Breast epithelium (tissue), 4 donors: ENCODE data around the gene DCK. TPM values are rescaled to one million over a fixed set of nuclear protein-coding genes. Genes with fewer than 3 reads are reported as not detected.
"Not testable (repeated sequence)": the region's sequence is repeated elsewhere in the genome, so short reads cannot be mapped to it uniquely, and the experiment has no call there.

Source experiments
- DNase-seq, 2 donors: peaks; one replicate each; pipeline ENCODE4 v3.0.0-alpha.2; 2019; ENCODE audit warnings: low spot score in 2 of 2
- H3K27ac ChIP-seq, 2 donors: fragments of 200-600 bp; sonication (generic) in 1 of 2; one replicate each; pipeline ENCODE4 v1.5.1; 2016 to 2019; ENCODE audit warnings: mild to moderate bottlenecking in 1 of 2
- H3K27me3 ChIP-seq, 2 donors: fragments of 200-600 bp; sonication (generic) in 1 of 2; one replicate each; pipeline versions ENCODE4 v1.5.1 to v1.6.0; 2017 to 2019; ENCODE audit warnings: control low read depth in 1 of 2, mild to moderate bottlenecking in 1 of 2
- H3K36me3 ChIP-seq: fragments of 200-600 bp; one replicate; pipeline ENCODE4 v1.5.1; 2019
- H3K4me1 ChIP-seq, 2 donors: fragments of 200-600 bp; sonication (generic); one replicate each; pipeline ENCODE4 v1.5.1; 2016 to 2019; ENCODE audit warnings: control low read depth in 1 of 2
- H3K4me3 ChIP-seq, 3 donors: fragments of 200-600 bp; sonication (generic); 1 replicate in 2 of 3; 2 replicates in 1 of 3; pipeline ENCODE4 v1.5.1; 2016 to 2019; ENCODE audit warnings: mild to moderate bottlenecking in 3 of 3, moderate library complexity in 2 of 3
- H3K9me3 ChIP-seq, 2 donors: fragments of 200-600 bp; sonication (generic) in 1 of 2; one replicate each; pipeline ENCODE4 v1.5.1; 2016 to 2019; ENCODE audit warnings: control low read depth in 1 of 2
- POLR2A ChIP-seq: fragments of 450-650 bp; IDR thresholded peaks from one replicate; pipeline ENCODE4 v1.6.1; 2016; ENCODE audit warnings: antibody characterized with exemption, mild to moderate bottlenecking, moderate library complexity
- POLR2AphosphoS5 ChIP-seq, 3 donors: sonication (generic); formaldehyde crosslinking; IDR thresholded peaks; one replicate each; pipeline ENCODE4 v1.6.1; 2017; ENCODE audit warnings: antibody characterized with exemption in 3 of 3
- intact Hi-C: fragments of 100-400 bp; cut with DNase I; formaldehyde crosslinking; loops from one replicate; pipeline ENCODE4 v1.15.1; 2023; ENCODE audit warnings: low total_unique reads
- total RNA-seq, 3 donors: library from RNA; depleted of rRNA; stranded (reverse); fragments of >200 nt; gene quantifications; one replicate each; pipeline ENCODE4 v1.1.0, GENCODE V29; 2016
- TF ChIP-seq, protein P1 (sequence below), 3 donors: fragments of 450-650 bp; IDR thresholded peaks; one replicate each; pipeline ENCODE4 v1.5.1; 2016 to 2017; ENCODE audit warnings: antibody characterized with exemption in 3 of 3, mild to moderate bottlenecking in 3 of 3, moderate library complexity in 3 of 3

The DCK gene
- total RNA-seq, 3 donors from 2014 or later, result 11.8 to 23.0 (median 17.4) TPM

- H3K36me3 ChIP-seq, result no peaks in the 10 kb centered on the region
- H3K27me3 ChIP-seq, result no peaks in the 10 kb centered on the region
- no peak for DNase-seq
- peaks cover 0 to 6% of the 10 kb centered on the region in 2 donors for H3K9me3 ChIP-seq
- no peaks in the 10 kb centered on the region for H3K4me1 ChIP-seq
- no peak overlapping the region for H3K4me3 ChIP-seq
- TF ChIP-seq, protein P1, sequence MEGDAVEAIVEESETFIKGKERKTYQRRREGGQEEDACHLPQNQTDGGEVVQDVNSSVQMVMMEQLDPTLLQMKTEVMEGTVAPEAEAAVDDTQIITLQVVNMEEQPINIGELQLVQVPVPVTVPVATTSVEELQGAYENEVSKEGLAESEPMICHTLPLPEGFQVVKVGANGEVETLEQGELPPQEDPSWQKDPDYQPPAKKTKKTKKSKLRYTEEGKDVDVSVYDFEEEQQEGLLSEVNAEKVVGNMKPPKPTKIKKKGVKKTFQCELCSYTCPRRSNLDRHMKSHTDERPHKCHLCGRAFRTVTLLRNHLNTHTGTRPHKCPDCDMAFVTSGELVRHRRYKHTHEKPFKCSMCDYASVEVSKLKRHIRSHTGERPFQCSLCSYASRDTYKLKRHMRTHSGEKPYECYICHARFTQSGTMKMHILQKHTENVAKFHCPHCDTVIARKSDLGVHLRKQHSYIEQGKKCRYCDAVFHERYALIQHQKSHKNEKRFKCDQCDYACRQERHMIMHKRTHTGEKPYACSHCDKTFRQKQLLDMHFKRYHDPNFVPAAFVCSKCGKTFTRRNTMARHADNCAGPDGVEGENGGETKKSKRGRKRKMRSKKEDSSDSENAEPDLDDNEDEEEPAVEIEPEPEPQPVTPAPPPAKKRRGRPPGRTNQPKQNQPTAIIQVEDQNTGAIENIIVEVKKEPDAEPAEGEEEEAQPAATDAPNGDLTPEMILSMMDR (IDR thresholded peaks at IDR 0.05), result no peak
- TF ChIP-seq POLR2A (no peak), POLR2AphosphoS5 (IDR thresholded peaks at IDR 0.05) (no peak)
- intact Hi-C loops, result no loop called here
- H3K27ac ChIP-seq, result no peak overlapping the region
These were observed 51.8 kb downstream of the DCK start for GRCh38 chr4:71045256-71045655.

DNA sequence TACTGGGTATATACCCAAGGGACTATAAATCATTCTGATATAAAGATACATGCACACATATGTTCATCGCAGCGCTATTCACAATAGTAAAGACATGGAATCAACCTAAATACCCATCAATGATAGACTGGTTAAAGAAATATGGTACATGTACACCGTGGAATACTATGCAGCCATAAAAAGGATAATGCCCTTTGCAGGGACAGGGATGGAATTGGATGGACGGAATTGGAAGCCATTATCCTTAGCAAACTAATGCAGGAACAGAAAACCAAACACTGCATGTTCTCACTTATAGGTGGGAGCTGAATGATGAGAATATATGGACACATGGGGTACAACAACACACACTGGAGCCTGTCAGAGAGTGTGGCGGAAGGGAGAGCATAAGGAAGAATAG is 55.9 kb downstream of the DCK start:
- TF ChIP-seq POLR2A (no peak), POLR2AphosphoS5 (IDR thresholded peaks at IDR 0.05) (no peak)
- TF ChIP-seq, protein P1 (IDR thresholded peaks at IDR 0.05), result no peak
- no peaks in the 10 kb centered on the region for H3K4me1 ChIP-seq
- no peak overlapping the region for H3K4me3 ChIP-seq
- H3K36me3 ChIP-seq, result no peaks in the 10 kb centered on the region
- intact Hi-C loops, result no loop called here
- peaks cover 0 to 3% of the 10 kb centered on the region in 2 donors for H3K9me3 ChIP-seq
- no peak overlapping the region for H3K27ac ChIP-seq
- no peak for DNase-seq
- H3K27me3 ChIP-seq, result no peaks in the 10 kb centered on the region

DNA sequence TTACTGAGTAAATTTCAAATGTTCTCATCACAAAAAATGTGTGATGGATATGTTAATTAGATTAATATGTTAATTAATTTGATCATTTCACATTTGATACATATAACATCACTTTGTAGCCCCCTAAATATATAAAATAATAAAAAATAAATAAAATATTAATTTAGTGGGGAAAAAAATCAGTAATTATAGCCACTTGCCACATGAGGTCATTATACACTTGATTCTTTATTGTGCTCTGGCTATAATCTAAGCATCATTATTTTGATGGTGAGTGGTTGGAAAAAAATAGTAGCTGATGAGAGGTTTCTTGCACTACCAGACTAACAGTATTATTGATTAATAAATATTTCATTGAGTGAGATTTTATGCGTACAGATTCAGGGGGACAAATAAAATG is 57.4 kb downstream of the DCK start:
- intact Hi-C loops, result no loop called here
- Histone ChIP-seq H3K9me3 (no peaks in the 10 kb centered on the region), H3K4me3 (no peak overlapping the region), H3K36me3 (no peaks in the 10 kb centered on the region), H3K27ac (no peak overlapping the region), H3K27me3 (no peaks in the 10 kb centered on the region), H3K4me1 (no peaks in the 10 kb centered on the region)
- DNase-seq, result no peak
- TF ChIP-seq POLR2A (no peak), POLR2AphosphoS5 (IDR thresholded peaks at IDR 0.05) (no peak)
- TF ChIP-seq, protein P1 (IDR thresholded peaks at IDR 0.05), result no peak

- intact Hi-C loops, result no loop called here
- TF ChIP-seq POLR2A (no peak), POLR2AphosphoS5 (IDR thresholded peaks at IDR 0.05) (no peak)
- TF ChIP-seq, protein P1 (IDR thresholded peaks at IDR 0.05), result no peak
- Histone ChIP-seq H3K9me3 (no peaks in the 10 kb centered on the region), H3K27ac (no peak overlapping the region), H3K4me3 (no peak overlapping the region), H3K4me1 (no peaks in the 10 kb centered on the region), H3K27me3 (no peaks in the 10 kb centered on the region), H3K36me3 (no peaks in the 10 kb centered on the region)
- DNase-seq, result no peak
These were observed 58.6 kb downstream of the DCK start for GRCh38 chr4:71052034-71052433.

DNA sequence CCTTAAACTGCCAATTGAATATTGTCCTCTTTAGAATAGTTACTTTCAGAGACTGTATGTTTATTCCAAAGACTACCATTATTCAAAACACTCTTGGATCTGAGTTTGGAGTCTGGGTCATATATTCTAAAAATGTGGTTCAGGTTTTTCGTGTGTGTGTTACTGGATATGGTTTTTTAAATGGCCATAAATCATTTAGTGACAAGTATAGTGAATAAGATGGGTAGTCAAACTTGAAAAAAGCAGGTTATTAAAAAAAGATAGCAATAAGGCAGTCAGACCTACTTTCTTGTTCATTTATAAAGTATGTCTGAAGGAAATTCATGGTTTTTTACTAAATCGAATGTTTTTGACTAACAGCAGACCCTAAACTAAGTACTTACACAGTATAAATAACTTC is 59.3 kb downstream of the DCK start:
- intact Hi-C loops, result no loop called here
- DNase-seq, result no peak
- Histone ChIP-seq H3K27me3 (no peaks in the 10 kb centered on the region), H3K4me3 (no peak overlapping the region), H3K27ac (no peak overlapping the region), H3K9me3 (no peaks in the 10 kb centered on the region), H3K4me1 (no peaks in the 10 kb centered on the region), H3K36me3 (no peaks in the 10 kb centered on the region)
- TF ChIP-seq POLR2AphosphoS5 (IDR thresholded peaks at IDR 0.05), result no peak

DNA sequence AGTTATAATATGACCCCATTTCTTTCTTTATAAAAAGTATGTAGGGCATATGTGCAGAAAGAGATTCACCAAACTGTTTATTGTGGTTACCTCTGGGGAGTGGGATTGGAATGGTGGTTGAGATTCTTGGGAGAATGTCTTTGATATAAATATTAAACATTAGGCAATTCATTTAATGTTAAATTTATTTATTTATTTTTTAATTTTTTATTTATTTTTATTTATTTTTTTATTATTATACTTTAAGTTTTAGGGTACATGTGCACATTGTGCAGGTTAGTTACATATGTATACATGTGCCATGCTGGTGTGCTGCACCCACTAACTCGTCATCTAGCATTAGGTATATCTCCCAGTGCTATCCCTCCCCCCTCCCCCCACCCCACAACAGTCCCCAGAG is 60.2 kb downstream of the DCK start:
- intact Hi-C loops, H3K27ac ChIP-seq, H3K4me3 ChIP-seq, H3K36me3 ChIP-seq, H3K9me3 ChIP-seq, H3K27me3 ChIP-seq, H3K4me1 ChIP-seq, DNase-seq: not testable (repeated sequence)

DNA sequence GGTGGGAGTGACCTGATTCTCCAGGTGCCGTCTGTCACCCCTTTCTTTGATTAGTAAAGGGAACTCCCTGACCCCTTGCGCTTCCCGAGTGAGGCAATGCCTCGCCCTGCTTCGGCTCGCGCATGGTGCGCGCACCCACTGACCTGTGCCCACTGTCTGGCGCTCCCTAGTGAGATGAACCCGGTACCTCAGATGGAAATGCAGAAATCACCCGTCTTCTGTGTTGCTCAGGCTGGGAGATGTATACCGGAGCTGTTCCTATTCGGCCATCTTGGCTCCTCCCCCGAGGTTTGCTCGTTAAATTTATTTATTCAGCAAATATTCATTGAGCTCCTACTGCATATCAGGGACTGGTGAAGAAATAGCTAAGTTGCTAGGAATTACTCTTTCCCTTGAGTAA is 66.1 kb downstream of the DCK start:
- H3K27ac ChIP-seq, DNase-seq, H3K4me3 ChIP-seq, intact Hi-C loops, H3K36me3 ChIP-seq, H3K27me3 ChIP-seq, H3K4me1 ChIP-seq, H3K9me3 ChIP-seq: not testable (repeated sequence)
